ENCODE data around the gene FOXN3. TPM values are rescaled to one million over a fixed set of nuclear protein-coding genes. Genes with fewer than 3 reads are reported as not detected.

The FOXN3 gene
- total RNA-seq, 2 experiments from 2014 or later, result 92.2 to 94.4 TPM

DNA sequence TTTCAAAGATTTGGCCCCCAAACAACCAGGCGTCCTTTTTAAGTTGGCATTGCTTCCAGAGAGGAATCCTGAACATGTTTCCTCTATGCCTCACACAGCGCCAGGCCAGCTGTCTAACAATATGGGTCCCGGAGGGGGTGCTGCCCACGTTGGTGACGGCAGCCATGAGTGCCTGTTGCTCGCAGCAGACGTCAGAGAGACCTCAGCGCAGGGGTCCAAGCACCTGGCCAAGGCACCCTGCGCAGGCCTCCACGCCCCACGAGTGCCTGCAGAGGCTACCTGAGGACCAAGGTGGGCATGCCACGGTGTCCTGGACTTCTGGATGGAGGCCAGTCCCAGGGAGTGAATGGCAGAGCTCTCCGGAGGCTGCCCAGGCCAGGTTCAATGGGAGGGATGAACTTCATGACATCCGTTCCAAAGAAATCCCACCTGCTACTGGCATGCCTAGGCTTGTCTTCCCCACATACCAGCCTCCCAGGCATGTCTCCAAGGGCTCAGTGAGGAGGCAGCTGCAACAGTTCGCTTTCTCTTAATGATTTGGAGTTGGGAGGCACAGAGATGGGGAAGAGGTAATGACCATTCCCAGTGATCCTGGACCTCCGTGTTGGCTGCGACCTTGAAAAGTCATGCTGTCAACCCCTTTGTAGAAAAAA, 11.6 kb upstream of the FOXN3 start:
- POLR2A ChIA-PET, result interaction anchor here (0.8 kb wide), 1 partner anchor 1813 kb away, joined by 4 read pairs; no protein-coding TSS in a partner anchor
- Mint-ChIP-seq H3K36me3 (ENCODE audit: low read depth) (peaks cover 8% of the 10 kb centered on the region), H3K4me1 (peaks cover 71% of the 10 kb centered on the region), H3K27ac (peak overlapping the region; percentile 85), H3K9me3 (no peaks in the 10 kb centered on the region), H3K4me3 (peak overlapping the region; percentile 70), H3K27me3 (no peaks in the 10 kb centered on the region)
- CTCF ChIA-PET, result interaction anchor here (0.6 to 1.0 kb wide), 2 partner anchors 128 to 267 kb away, joined by 5 to 7 read pairs; no protein-coding TSS in a partner anchor
- DNase-seq, result no peak

DNA sequence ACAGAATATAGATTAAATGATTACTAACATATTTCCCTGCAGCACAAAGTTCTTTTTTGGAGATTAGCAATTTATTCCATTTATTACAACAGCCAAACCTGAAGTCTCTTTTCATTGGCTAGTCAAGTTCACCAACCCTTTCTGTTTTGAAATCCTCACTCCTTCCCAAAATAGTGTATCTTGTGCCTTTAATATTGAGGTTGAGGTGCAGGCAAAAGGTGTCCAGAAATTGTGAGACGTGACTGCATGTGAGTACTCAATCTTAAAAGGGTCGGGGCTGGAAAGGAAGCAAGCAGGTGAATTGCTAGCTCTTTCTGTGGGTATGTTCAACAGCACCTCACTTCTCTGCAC, 11.1 kb upstream of the FOXN3 start:
- ChIA-PET CTCF (interaction anchor here (0.7 kb wide), 1 partner anchor 27 kb away, joined by 4 read pairs; no protein-coding TSS in a partner anchor), POLR2A (no interaction called here)
- no peaks in the 10 kb centered on the region for H3K9me3 Mint-ChIP-seq
- peak overlapping the region; percentile 85 for H3K27ac Mint-ChIP-seq
- DNase-seq, result no peak
- no peaks in the 10 kb centered on the region for H3K27me3 Mint-ChIP-seq
- H3K4me3 Mint-ChIP-seq, result no peak overlapping the region
- H3K4me1 Mint-ChIP-seq, result peaks cover 75% of the 10 kb centered on the region
- peaks cover 8% of the 10 kb centered on the region for H3K36me3 Mint-ChIP-seq (ENCODE audit: low read depth)

DNA sequence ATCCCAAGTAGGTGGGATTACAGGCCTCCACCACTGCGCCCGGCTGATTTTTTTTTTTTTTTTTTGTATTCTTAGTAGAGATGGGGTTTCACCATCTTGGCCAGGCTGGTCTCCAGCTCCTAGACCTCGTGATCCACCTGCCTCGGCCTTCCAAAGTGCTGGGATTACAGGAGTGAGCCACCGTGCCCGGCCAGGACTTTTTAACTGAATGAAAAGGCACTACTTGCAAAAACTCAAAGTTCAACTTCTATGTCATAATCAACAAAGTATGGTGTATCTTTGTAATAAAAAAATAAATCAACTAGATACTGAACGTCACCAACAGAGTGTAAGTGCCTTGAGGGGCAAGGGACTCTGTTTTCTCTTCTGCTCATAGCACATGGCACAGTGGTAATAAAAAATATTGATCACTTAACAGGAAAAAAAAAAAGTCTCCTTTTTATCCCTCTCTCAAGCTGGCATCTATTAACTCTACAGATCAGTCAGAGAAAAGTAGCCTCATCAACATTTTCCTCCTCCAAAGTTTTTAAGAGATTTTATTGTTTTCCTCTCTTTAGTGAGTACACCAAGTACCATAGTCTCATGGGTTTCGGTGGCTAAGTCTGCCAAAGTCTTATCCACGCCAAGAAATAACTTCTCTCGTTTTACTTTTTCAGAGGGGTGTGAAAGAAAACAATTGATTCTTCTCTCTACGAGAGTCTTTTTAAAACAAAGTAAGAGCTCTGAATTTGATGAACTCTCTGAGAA, 10.6 kb upstream of the FOXN3 start:
- Mint-ChIP-seq H3K9me3 (no peaks in the 10 kb centered on the region), H3K27ac (peak overlapping the region; percentile 85), H3K4me3 (no peak overlapping the region), H3K36me3 (ENCODE audit: low read depth) (peaks cover 8% of the 10 kb centered on the region), H3K4me1 (peaks cover 76% of the 10 kb centered on the region), H3K27me3 (no peaks in the 10 kb centered on the region)
- DNase-seq, result no peak
- ChIA-PET POLR2A (no interaction called here), CTCF (interaction anchor here (0.7 kb wide), 1 partner anchor 28 kb away, joined by 4 read pairs; no protein-coding TSS in a partner anchor)

DNA sequence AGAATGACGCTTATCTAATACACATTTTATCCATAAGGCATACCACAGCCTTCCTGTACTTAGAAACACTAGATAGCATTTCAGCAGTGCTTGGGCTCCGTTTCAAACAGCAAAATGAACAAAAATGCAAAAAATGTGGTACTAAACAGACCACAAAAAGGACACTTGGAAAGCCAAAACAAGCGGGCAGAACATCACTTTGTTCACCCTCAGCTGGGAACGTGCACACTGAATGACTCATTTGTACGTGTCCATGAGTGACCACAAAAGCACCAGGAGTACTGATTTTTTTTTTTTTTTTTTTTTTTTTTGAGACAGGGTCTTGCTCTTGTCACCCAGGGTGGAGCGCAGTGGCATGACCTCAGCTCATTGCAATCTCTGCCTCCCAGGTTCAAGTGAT, 8.9 kb upstream of the FOXN3 start:
- Mint-ChIP-seq H3K4me3 (no peak overlapping the region), H3K4me1 (peaks cover 67% of the 10 kb centered on the region), H3K27ac (no peak overlapping the region), H3K9me3 (no peaks in the 10 kb centered on the region), H3K36me3 (ENCODE audit: low read depth) (peaks cover 12% of the 10 kb centered on the region), H3K27me3 (no peaks in the 10 kb centered on the region)
- ChIA-PET CTCF (interaction anchor here (0.6 to 1.3 kb wide), 4 partner anchors 11 to 351 kb away, joined by 3 to 4 read pairs (median 3); no protein-coding TSS in a partner anchor), POLR2A (no interaction called here)
- DNase-seq, result no peak

DNA sequence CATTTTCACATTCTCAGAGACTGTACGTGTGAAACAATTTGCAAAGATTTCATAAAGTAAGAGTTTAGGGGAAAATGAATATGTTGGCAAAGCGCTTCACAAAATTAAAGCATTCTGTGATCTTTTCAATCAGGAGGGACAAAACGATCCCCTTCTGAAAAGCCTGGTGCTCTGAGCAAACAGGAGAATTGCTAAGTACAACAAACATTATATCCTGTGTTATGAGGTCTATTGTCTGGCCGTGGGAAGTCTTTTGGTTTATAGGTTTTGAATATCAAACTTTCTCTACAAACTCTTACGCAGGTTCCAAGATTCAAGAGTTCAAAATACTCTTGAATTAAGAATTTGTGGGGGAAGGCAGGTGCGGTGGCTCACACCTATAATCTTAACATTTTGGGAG, 7.2 kb upstream of the FOXN3 start:
- Mint-ChIP-seq H3K36me3 (ENCODE audit: low read depth) (peaks cover 12% of the 10 kb centered on the region), H3K4me1 (peaks cover 64% of the 10 kb centered on the region), H3K27ac (no peak overlapping the region), H3K4me3 (no peak overlapping the region), H3K27me3 (no peaks in the 10 kb centered on the region), H3K9me3 (no peaks in the 10 kb centered on the region)
- DNase-seq, result no peak
- ChIA-PET CTCF (interaction anchor here (1.1 kb wide), 1 partner anchor 247 kb away, joined by 3 read pairs; no protein-coding TSS in a partner anchor), POLR2A (no interaction called here)

DNA sequence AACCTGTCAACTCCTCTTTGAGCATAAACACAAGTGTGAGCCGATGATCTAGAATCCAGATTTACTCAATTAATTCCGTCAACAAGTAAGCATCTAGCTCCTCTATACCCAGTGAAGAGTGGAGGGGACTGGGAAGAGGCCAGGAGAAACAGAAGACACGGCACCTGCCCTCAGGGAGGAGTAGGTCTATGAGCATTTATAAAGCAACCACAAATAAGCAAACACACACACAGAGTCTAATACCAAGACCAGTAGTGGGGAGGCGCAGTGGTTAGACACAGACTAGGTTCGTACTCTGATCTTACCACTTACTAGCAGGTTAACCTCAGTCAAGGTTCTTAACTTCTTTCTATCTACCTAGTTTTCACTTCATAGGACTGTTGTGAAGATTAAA, 5.9 kb upstream of the FOXN3 start:
- Mint-ChIP-seq H3K9me3 (no peaks in the 10 kb centered on the region), H3K4me3 (no peak overlapping the region), H3K4me1 (peaks cover 64% of the 10 kb centered on the region), H3K27ac (no peak overlapping the region), H3K27me3 (no peaks in the 10 kb centered on the region), H3K36me3 (ENCODE audit: low read depth) (peaks cover 12% of the 10 kb centered on the region)
- DNase-seq, result no peak
- ChIA-PET CTCF (no interaction called here), POLR2A (no interaction called here)

DNA sequence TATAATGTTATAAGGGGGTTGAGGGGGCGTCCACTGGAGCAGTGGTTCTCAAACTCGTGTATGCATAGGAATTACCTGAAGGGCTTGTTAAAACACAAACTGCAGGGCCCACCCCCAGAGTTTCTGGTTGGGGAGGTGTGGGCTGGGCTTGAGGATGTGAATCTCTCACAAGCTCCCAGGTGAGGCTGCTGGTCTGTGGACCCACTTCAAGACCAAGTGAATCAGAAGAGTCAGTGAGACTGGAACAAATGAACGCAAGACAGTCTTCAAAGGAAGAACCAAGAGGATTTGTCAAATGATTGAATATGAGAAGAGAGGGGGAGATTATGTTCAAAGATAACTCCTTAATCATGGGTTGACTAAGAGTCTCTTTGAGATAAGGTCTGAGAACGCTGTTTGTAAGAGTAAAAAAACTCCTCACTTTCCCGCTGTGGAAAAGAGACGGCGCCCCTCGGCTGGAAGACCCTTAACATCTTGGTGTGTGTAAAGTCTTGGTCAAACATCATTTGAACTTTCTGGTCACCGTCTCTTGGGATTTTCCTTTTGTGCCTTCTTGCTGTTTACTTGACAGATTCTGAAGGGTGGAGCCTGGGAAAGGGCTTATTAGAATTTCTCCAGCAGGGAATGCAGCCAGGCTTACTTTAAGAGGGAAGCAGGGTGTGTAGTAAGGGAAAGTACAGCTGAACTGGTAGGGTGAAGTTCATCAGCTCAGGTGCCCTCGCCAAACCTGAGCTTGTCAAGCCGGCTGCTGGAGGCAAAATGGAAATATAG, 5.3 kb upstream of the FOXN3 start:
- DNase-seq, result no peak
- POLR2A ChIA-PET, result no interaction called here
- H3K36me3 Mint-ChIP-seq (ENCODE audit: low read depth), result peaks cover 9% of the 10 kb centered on the region

DNA sequence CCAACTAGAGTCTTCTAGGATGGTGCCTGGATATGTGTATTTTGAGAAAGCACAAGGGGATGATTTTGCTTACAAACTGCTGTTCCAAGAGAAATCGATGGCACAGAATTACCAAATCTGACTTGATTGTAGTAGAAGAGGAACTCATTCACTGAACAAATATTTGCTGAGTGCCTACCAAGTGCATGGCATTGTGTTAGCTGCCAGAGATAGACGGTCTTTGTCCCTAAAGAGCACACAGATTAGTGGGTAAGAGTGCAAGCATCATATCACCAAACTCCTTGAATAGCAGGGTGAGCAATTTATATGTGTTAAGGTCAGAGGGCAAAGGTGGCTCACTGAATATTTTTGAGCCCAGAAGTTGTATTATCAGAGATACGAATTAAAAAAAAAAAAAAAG, 3.5 kb upstream of the FOXN3 start:
- Mint-ChIP-seq H3K36me3 (ENCODE audit: low read depth) (peaks cover 7% of the 10 kb centered on the region), H3K27ac (no peak overlapping the region), H3K4me3 (no peak overlapping the region), H3K9me3 (no peaks in the 10 kb centered on the region), H3K4me1 (peaks cover 60% of the 10 kb centered on the region), H3K27me3 (no peaks in the 10 kb centered on the region)
- no peak for DNase-seq
- POLR2A ChIA-PET, result no interaction called here
- CTCF ChIA-PET, result no interaction called here

More for the DNA sequence above, 5.3 kb upstream of the FOXN3 start:
- H3K27ac Mint-ChIP-seq, result no peak overlapping the region
- H3K27me3 Mint-ChIP-seq, result no peaks in the 10 kb centered on the region
- H3K4me3 Mint-ChIP-seq, result no peak overlapping the region
- no peaks in the 10 kb centered on the region for H3K9me3 Mint-ChIP-seq
- CTCF ChIA-PET, result no interaction called here
- H3K4me1 Mint-ChIP-seq, result peaks cover 63% of the 10 kb centered on the region

DNA sequence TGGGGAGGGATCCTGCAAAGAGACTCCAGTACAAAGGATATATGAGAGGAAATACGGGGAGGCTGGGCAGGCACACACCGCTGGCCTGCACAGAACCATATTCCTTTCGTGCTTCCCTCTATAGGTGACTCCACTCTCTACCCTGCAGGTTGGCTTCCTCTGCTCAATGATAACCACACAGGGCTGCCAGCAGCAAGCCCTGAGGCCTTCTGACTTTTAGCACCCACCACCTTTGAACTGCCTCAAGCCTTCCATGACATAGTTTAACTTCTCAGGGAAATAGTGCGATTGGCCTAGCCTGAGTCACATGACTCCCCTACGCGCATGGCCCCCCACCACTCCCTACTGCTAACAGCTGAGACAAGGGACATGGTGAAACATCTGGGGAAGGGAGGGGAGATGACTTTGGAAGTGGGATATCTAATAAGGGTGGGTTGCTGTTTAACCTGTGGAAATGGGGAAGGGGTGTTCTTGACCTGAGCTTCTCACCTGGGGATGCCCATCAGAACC, 3.0 kb upstream of the FOXN3 start:
- ChIA-PET CTCF (no interaction called here), POLR2A (no interaction called here)
- Mint-ChIP-seq H3K27ac (no peak overlapping the region), H3K4me1 (peaks cover 64% of the 10 kb centered on the region), H3K27me3 (no peaks in the 10 kb centered on the region), H3K36me3 (ENCODE audit: low read depth) (peaks cover 7% of the 10 kb centered on the region), H3K9me3 (no peaks in the 10 kb centered on the region), H3K4me3 (no peak overlapping the region)
- DNase-seq, result no peak

DNA sequence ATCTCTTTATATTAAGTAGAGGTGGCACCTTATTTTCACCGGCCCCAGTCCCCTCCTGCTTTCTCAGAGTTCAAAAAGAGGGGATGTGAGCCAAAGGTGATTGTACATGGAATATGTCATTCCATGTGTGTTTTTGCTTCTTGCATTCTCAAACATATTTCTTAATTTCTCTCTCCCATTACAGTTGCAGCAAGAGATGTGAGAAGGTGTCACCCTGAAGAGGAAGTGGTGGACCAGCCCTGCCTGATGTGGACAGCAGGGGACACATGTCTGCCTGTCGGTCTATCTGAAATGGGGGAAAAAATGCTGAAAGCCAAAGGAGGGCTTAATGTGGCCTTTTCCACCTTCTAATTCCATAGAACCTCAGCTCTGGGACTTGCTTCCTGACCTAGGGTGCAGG, 1.9 kb upstream of the FOXN3 start:
- DNase-seq, result no peak
- H3K27ac Mint-ChIP-seq, result peak overlapping the region; percentile 51
- H3K27me3 Mint-ChIP-seq, result no peaks in the 10 kb centered on the region
- no peak overlapping the region for H3K4me3 Mint-ChIP-seq
- no peaks in the 10 kb centered on the region for H3K9me3 Mint-ChIP-seq
- CTCF ChIA-PET, result interaction anchor here (1.2 kb wide), 1 partner anchor 85 kb away, joined by 3 read pairs; no protein-coding TSS in a partner anchor
- peaks cover 61% of the 10 kb centered on the region for H3K4me1 Mint-ChIP-seq
- POLR2A ChIA-PET, result no interaction called here
- H3K36me3 Mint-ChIP-seq (ENCODE audit: low read depth), result peaks cover 7% of the 10 kb centered on the region

DNA sequence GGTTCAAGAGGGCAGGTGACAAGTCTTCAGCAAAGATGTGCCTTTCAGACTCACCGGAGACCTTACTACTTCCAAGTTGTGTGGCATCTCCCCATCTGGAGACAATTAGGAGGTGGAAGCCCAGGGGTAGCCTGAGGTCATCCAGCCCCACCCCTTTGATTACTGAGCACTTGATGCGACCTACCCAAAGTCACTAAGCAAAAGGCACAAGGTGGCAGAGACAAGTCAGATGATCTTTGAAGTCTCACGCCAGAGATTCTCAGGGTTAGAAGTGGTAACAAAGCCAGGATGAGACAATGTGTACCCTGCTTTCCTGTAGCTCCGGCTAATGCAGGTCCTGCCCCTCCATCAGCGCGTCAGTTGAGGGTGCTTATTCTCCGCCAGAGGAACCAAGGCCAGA, 1.4 kb upstream of the FOXN3 start:
- POLR2A ChIA-PET, result no interaction called here
- CTCF ChIA-PET, result interaction anchor here (1.2 kb wide), 1 partner anchor 85 kb away, joined by 3 read pairs; no protein-coding TSS in a partner anchor
- Mint-ChIP-seq H3K4me3 (peak overlapping the region; percentile 82), H3K9me3 (no peaks in the 10 kb centered on the region), H3K36me3 (ENCODE audit: low read depth) (peaks cover 7% of the 10 kb centered on the region), H3K4me1 (peaks cover 57% of the 10 kb centered on the region), H3K27me3 (no peaks in the 10 kb centered on the region), H3K27ac (peak overlapping the region; percentile 94)
- peak; percentile 24 for DNase-seq

DNA sequence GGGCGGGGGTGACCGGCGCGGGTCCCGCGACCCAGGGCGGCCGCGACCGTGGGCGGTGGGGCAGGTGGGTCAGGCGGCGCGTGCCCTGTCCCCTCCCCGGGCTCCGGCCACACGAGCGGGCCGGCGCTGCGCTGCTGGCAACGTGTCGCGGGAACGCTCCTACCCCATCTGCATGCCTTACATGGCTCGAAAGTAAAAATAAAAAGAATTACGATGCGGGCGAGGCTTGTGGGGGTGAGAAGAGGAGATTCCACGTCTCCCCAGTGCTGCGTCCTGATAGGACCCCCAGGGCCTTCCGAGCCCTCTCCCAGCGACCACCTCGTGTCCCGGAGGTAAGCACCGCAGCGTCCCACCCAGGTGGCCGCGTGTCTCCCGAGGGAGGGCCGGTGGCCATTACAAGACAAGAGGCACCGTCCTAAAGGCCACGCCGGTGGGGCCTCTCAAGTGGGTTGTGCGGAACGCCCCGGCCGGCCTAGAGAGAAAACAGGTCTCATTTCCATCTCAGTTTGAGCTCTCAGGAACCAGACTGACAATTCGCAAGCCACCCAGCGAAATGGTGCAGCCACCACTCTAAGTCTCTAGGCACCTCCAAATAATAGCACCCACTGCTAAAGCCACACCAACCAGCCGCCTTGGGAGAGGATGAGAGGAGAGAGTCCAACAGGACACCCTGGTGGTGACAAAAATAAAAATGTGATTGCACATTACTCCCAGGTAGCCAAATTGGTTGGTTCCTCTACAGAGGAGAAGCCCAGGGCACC, 612 bp upstream of the FOXN3 start:
- Mint-ChIP-seq H3K27ac (peak overlapping the region; percentile 94), H3K4me3 (peak overlapping the region; percentile 82), H3K36me3 (ENCODE audit: low read depth) (peaks cover 11% of the 10 kb centered on the region), H3K9me3 (no peaks in the 10 kb centered on the region), H3K27me3 (no peaks in the 10 kb centered on the region), H3K4me1 (peaks cover 56% of the 10 kb centered on the region)
- ChIA-PET CTCF (interaction anchor here (0.5 to 1.2 kb wide), 2 partner anchors 86 to 165 kb away, joined by 3 read pairs; no protein-coding TSS in a partner anchor), POLR2A (no interaction called here)
- DNase-seq, result peak; percentile 71
